BJ (cell line): ENCODE measurements around the gene DNM3. TPM values are rescaled to one million over a fixed set of nuclear protein-coding genes. Genes with fewer than 3 reads are reported as not detected.

Experiments
- CTCF ChIA-PET: fragments of 350-600 bp; formaldehyde crosslinking; extraction: SDS; loops from one replicate; lab custom pipeline; 2021; ENCODE audit warnings: antibody characterized with exemption, inconsistent platforms; lab: Yijun Ruan, JAX
- POLR2A ChIA-PET: fragments of 300-600 bp; sonication (Branson Sonifier 250); formaldehyde crosslinking; extraction: SDS; loops from one replicate; lab custom pipeline; 2021; ENCODE audit warnings: antibody characterized with exemption; lab: Charles Lee
- DNase-seq: peaks from one replicate; pipeline ENCODE4 v3.0.0-alpha.2; 2011; ENCODE audit warnings: low read depth
- H3K27me3 ChIP-seq: 2 replicates; pipeline ENCODE4 v1.6.0; 2011; ENCODE audit warnings: low read length; ENCODE audit not compliant: control insufficient read depth, insufficient read depth
- H3K36me3 ChIP-seq: 2 replicates; pipeline ENCODE4 v1.5.1; 2011; ENCODE audit warnings: low read length; ENCODE audit not compliant: control insufficient read depth, insufficient read depth
- H3K4me3 ChIP-seq: 2 replicates; pipeline ENCODE4 v1.5.1; 2011; ENCODE audit warnings: low read depth, mild to moderate bottlenecking, control low read depth, low read length
- CTCF ChIP-seq: IDR thresholded peaks from 2 replicates; pipeline ENCODE4 v1.5.1; 2011; ENCODE audit warnings: low read depth, mild to moderate bottlenecking, control low read depth, inconsistent platforms, low read length, moderate library complexity; ENCODE audit not compliant: insufficient read depth
- polyA plus RNA-seq: library from polyadenylated mRNA; depleted of rRNA; stranded (reverse); fragments of >200 nt; gene quantifications from 2 replicates; pipeline ENCODE4 v1.2.3, GENCODE V29; 2011

Gene DNM3
- polyA plus RNA-seq, 1 experiment: 0.26 TPM

DNA sequence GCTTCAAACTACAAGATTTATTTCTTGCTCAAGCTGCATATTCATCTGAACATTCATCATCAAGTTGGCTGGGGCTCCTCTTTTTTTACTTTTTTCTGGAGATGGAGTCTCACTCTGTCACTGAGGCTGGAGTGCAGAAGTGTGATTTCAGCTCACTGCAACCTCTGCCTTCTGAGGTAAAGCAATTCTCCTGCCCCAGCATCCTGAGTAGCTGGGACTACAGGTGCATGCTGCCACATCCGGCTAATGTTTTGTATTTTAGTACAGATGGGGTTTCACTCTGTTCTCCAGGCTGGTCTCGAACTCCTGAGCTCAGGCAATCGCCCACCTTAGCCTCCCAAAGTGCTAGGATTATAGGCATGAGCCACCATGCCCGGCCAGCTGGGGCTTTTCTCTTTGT lies 490.9 kb downstream of the DNM3 start:
- DNase-seq: no peak
- ChIA-PET POLR2A (no interaction called here), CTCF (no interaction called here)
- Histone ChIP-seq H3K36me3 (no peaks in the 10 kb centered on the region), H3K4me3 (no peak overlapping the region), H3K27me3 (no peaks in the 10 kb centered on the region)
- TF ChIP-seq CTCF: no peak

- TF ChIP-seq CTCF: no peak
- no peak overlapping the region for H3K4me3 ChIP-seq
- ChIA-PET POLR2A (no interaction called here), CTCF (no interaction called here)
- no peak for DNase-seq
- no peaks in the 10 kb centered on the region for H3K36me3 ChIP-seq
- no peaks in the 10 kb centered on the region for H3K27me3 ChIP-seq
Observed at GRCh38 chr1:172335377-172335776, 494.1 kb downstream of the DNM3 start.

DNA sequence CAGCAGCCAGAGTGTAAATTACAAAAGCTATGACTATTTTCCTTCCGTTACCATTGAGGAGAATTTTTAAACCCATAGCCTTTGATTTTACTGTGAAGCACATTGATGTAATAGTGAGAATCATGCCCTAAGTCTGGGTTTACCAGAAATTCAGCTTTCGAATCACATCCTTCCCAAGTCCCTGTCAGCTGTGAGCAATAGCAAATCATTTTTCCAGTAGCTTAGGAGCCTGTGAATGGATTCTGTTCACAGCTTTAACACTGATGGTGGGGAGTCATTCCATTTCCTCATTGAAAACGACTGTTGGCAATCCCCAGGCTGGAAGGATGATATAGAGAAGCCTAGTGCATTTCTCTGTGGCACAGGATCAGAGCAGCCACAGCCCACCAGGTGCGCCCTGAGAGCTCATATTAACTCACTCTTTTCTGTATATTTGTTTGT lies 497.0 kb downstream of the DNM3 start:
- POLR2A ChIA-PET: interaction anchor here (0.6 kb wide), 1 partner anchor 20 kb away, joined by 3 read pairs; no protein-coding TSS in a partner anchor
- Histone ChIP-seq H3K27me3 (no peaks in the 10 kb centered on the region), H3K4me3 (no peak overlapping the region), H3K36me3 (no peaks in the 10 kb centered on the region)
- no peak for DNase-seq
- TF ChIP-seq CTCF: no peak
- CTCF ChIA-PET: no interaction called here

- Histone ChIP-seq H3K36me3 (no peaks in the 10 kb centered on the region), H3K4me3 (no peak overlapping the region), H3K27me3 (no peaks in the 10 kb centered on the region)
- ChIA-PET CTCF (interaction anchor here (1.6 to 1.7 kb wide), 2 partner anchors 16 to 191 kb away, joined by 3 read pairs; no protein-coding TSS in a partner anchor), POLR2A (interaction anchor here (0.6 kb wide), 1 partner anchor 17 kb away, joined by 8 read pairs; no protein-coding TSS in a partner anchor)
- no peak for DNase-seq
- no peak for TF ChIP-seq CTCF
Observed at GRCh38 chr1:172339842-172340241, 498.5 kb downstream of the DNM3 start.

DNA sequence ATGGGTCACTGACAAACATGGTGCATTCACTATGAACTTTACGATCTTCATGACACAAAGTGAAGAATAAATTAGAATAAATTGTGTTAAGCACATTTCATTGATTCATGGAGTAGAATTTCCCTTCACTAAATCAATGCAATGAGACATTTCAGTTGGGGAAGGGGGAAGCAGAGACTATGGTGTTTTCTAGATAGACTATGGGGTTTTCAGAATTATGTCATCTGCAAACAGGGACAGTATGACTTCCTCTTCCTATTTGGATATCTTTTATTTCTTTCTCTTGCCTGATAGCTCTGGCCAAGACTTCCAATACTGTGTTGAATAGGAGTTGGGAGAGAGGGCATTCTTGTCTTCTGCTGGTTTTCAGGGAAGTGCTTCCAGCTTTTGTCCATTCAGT lies 499.2 kb downstream of the DNM3 start:
- no peak for TF ChIP-seq CTCF
- CTCF ChIA-PET: interaction anchor here (1.6 to 1.7 kb wide), 2 partner anchors 17 to 191 kb away, joined by 3 read pairs; no protein-coding TSS in a partner anchor
- H3K4me3 ChIP-seq: no peak overlapping the region
- H3K27me3 ChIP-seq: no peaks in the 10 kb centered on the region
- POLR2A ChIA-PET: no interaction called here
- DNase-seq: no peak
- H3K36me3 ChIP-seq: no peaks in the 10 kb centered on the region
